K562 (cell line): Measurements from ENCODE around the gene ZBTB7A. TPM values are rescaled to one million over a fixed set of nuclear protein-coding genes. Genes with fewer than 3 reads are reported as not detected.

Experiments used
- CREB3 ChIP-seq: fragments of 450-650 bp; conservative IDR thresholded peaks from 2 replicates; pipeline ENCODE4 v1.6.1; 2016; ENCODE audit warnings: missing genetic modification characterization, low read depth, mild to moderate bottlenecking, missing compliant biosample characterization, moderate library complexity
- ELF1 ChIP-seq: fragments of 200-800 bp; sonication (Bioruptor generic); IDR thresholded peaks from 2 replicates; pipeline ENCODE4 v1.6.1; 2016; ENCODE audit warnings: missing genetic modification characterization, missing compliant biosample characterization
- ETV1 ChIP-seq: fragments of 450-650 bp; conservative IDR thresholded peaks from 2 replicates; pipeline ENCODE4 v1.6.1; 2016; ENCODE audit warnings: missing genetic modification characterization, control low read depth, low read depth, missing compliant biosample characterization
- ETV5 ChIP-seq: sonication (generic); formaldehyde crosslinking; IDR thresholded peaks from 2 replicates; pipeline ENCODE4 v1.4.0; 2020; ENCODE audit warnings: low read depth, mild to moderate bottlenecking, missing genetic modification reagents
- ILK ChIP-seq: fragments of 450-650 bp; IDR thresholded peaks from 2 replicates; pipeline ENCODE4 v1.6.1; 2016; ENCODE audit warnings: missing genetic modification characterization, low read depth, mild to moderate bottlenecking, missing compliant biosample characterization, moderate library complexity, borderline replicate concordance
- MIER1 ChIP-seq: fragments of 450-650 bp; IDR thresholded peaks from 2 replicates; pipeline ENCODE4 v1.6.1; 2016; ENCODE audit warnings: antibody characterized with exemption, mild to moderate bottlenecking, low read depth
- MYBL2 ChIP-seq, 2 experiments: fragments of 450-650 bp in 1 of 2; sonication (generic) in 1 of 2; formaldehyde crosslinking in 1 of 2; IDR thresholded peaks; 2 replicates each; pipeline versions ENCODE4 v1.6.1 to v1.8.1; 2017 to 2022; ENCODE audit warnings: borderline replicate concordance in 1 of 2, inconsistent platforms in 1 of 2, low read depth in 1 of 2, mild to moderate bottlenecking in 1 of 2, missing genetic modification reagents in 1 of 2, moderate library complexity in 1 of 2
- NCOA2 ChIP-seq, 2 experiments: fragments of 450-650 bp; IDR thresholded peaks; 2 replicates each; pipeline ENCODE4 v1.6.1; 2018; ENCODE audit warnings: mild to moderate bottlenecking in 2 of 2, moderate library complexity in 1 of 2; ENCODE audit not compliant: partially characterized antibody in 2 of 2
- NCOA6 ChIP-seq: fragments of 450-650 bp; IDR thresholded peaks from 2 replicates; pipeline ENCODE4 v1.6.1; 2017; ENCODE audit warnings: mild to moderate bottlenecking
- PHF8 ChIP-seq: fragments of 200-600 bp; sonication (generic); IDR thresholded peaks from 2 replicates; pipeline ENCODE4 v1.6.1; 2012; ENCODE audit warnings: mixed run types, mild to moderate bottlenecking, inconsistent platforms, low read length, moderate library complexity, borderline replicate concordance
- PTBP1 ChIP-seq: fragments of 200-400 bp; formaldehyde crosslinking; IDR thresholded peaks from 2 replicates; pipeline ENCODE4 v1.6.1; 2017; ENCODE audit warnings: low read depth, low read length
- PYGO2 ChIP-seq: fragments of 450-650 bp; IDR thresholded peaks from 2 replicates; pipeline ENCODE4 v1.6.1; 2016; ENCODE audit warnings: mild to moderate bottlenecking, missing genetic modification characterization, moderate library complexity, missing compliant biosample characterization
- RERE ChIP-seq: sonication (generic); formaldehyde crosslinking; IDR thresholded peaks from 2 replicates; pipeline ENCODE4 v1.8.0; 2023; ENCODE audit warnings: missing genetic modification reagents, mild to moderate bottlenecking, borderline replicate concordance
- SIX5 ChIP-seq, 2 experiments: IDR thresholded peaks; 2 replicates each; pipeline ENCODE4 v1.6.1; 2011; ENCODE audit warnings: low read length in 2 of 2, borderline replicate concordance in 1 of 2, low read depth in 1 of 2, mild to moderate bottlenecking in 1 of 2, moderate library complexity in 1 of 2; ENCODE audit not compliant: insufficient read depth in 1 of 2
- SNIP1 ChIP-seq: fragments of 450-650 bp; IDR thresholded peaks from 2 replicates; pipeline ENCODE4 v1.7.1; 2017; ENCODE audit warnings: low read depth, mild to moderate bottlenecking
- STAG1 ChIP-seq: sonication (generic); formaldehyde crosslinking; IDR thresholded peaks from 2 replicates; pipeline ENCODE4 v1.5.0; 2020; ENCODE audit warnings: missing genetic modification reagents, borderline replicate concordance
- TEAD4 ChIP-seq, 2 experiments: sonication (generic) in 1 of 2; formaldehyde crosslinking in 1 of 2; IDR thresholded peaks; 2 replicates each; pipeline versions ENCODE4 v1.6.1 to v1.8.0; 2012 to 2022; ENCODE audit warnings: borderline replicate concordance in 1 of 2, inconsistent platforms in 1 of 2, low read length in 1 of 2, mild to moderate bottlenecking in 1 of 2, missing genetic modification reagents in 1 of 2
- ZBTB43 ChIP-seq: sonication (generic); formaldehyde crosslinking; IDR thresholded peaks from 2 replicates; pipeline ENCODE4 v1.8.0; 2023; ENCODE audit warnings: mild to moderate bottlenecking, missing genetic modification reagents
- ZNF699 ChIP-seq: fragments of 250-450 bp; sonication (Bioruptor Pico); IDR thresholded peaks from 2 replicates; pipeline ENCODE4 v1.8.0; 2021; ENCODE audit warnings: mild to moderate bottlenecking, moderate library complexity; ENCODE audit not compliant: insufficient replicate concordance
- polyA plus RNA-seq, 8 experiments: library from polyadenylated mRNA; depleted of rRNA in 4 of 8; stranded (reverse) in 5 of 8; unstranded in 3 of 8; fragments of >200 nt; fragmentation: Nextera tagmentation in 2 of 8; fragmentation: Illumina TruSeq in 1 of 8; extraction: Ambion mirVana in 2 of 8; extraction: Trizol in 1 of 8; gene quantifications; 2 replicates each; pipeline versions ENCODE4 v1.2.1 to v1.2.3, GENCODE V29; 2011 to 2014; ENCODE audit warnings: inconsistent platforms in 1 of 8, missing spikeins in 1 of 8
- total RNA-seq, 7 experiments: library from RNA; depleted of rRNA in 6 of 7; stranded (reverse); fragments of >200 nt in 6 of 7; fragmentation: Illumina TruSeq in 2 of 7; extraction: Trizol in 2 of 7; gene quantifications; 2 replicates each; pipeline versions ENCODE4 v1.2.1 to v1.2.3, GENCODE V29; 2011 to 2021; ENCODE audit warnings: low replicate concordance in 1 of 7

The ZBTB7A gene
- total and polyA plus RNA-seq, 9 of the 15 experiments (the other 6 are each of a cell fraction or from before 2014, with no cell fraction given): 0.11 to 34.0 (median 4.6) TPM

GRCh38 chr19:4060621-4061177 is 6.0 kb downstream of the ZBTB7A start (continued):
- TF ChIP-seq RERE (0 out of 2 replicates have a peak, but pooled peaks have one; percentile 30), NCOA2 (IDR thresholded peaks at IDR 0.05; ENCODE audit: partially characterized antibody in 2 of 2) (no peak), MIER1 (no peak), ILK (tag) (no peak), ZBTB43 (CRISPR knock-in tag) (no peak), PTBP1 (0 out of 2 replicates have a peak, but pooled peaks have one; percentile 52), MYBL2 (IDR thresholded peaks at IDR 0.05; ENCODE audit: low read depth) (no peak), MYBL2 (CRISPR knock-in tag; IDR thresholded peaks at IDR 0.05; ENCODE audit: borderline replicate concordance) (no peak), SNIP1 (no peak), STAG1 (peak; percentile 9; the same call in 1 of the 2 replicates), TEAD4 (IDR thresholded peaks at IDR 0.05; ENCODE audit: low read length) (no peak), TEAD4 (CRISPR knock-in tag; IDR thresholded peaks at IDR 0.05; ENCODE audit: borderline replicate concordance) (no peak), ELF1 (tag) (no peak), ZNF699 (CRISPR knock-in tag) (no peak), SIX5 (IDR thresholded peaks at IDR 0.05; ENCODE audit: borderline replicate concordance in 1 of 2, insufficient read depth in 1 of 2, low read depth in 1 of 2, low read length in 2 of 2) (no peak), PHF8 (no peak), NCOA6 (no peak), PYGO2 (tag) (no peak), ETV1 (tag) (no peak), CREB3 (tag) (no peak), ETV5 (CRISPR knock-in tag) (0 out of 2 replicates have a peak, but pooled peaks have one; percentile 8)
